ENCODE measurements around the gene MBD3L2. TPM values are rescaled to one million over a fixed set of nuclear protein-coding genes. Genes with fewer than 3 reads are reported as not detected.
"Not testable (repeated sequence)": the region's sequence is repeated elsewhere in the genome, so short reads cannot be mapped to it uniquely, and the experiment has no call there.

MBD3L2 gene
- total RNA-seq, 1 donor from 2014 or later: not detected

DNA sequence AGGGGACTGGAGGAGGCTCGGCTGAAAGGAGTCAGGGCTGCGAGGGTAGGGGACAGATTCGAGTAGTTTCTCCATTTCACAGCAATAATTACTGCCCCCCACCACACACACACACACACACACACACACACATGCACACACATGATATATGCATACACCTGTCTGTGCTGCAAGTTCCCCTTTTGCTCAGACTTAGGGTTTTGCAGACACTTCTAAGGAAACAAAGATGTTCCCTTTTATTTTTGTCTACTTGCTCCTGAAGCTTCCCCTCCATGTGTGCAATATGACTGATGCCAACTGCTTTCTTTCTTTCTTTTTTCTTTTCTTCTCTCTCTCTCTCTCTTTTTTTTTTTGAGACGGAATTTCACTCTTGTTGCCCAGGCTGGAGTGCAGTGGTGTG lies 41.3 kb upstream of the MBD3L2 start:
- no peak for DNase-seq (ENCODE audit: low read depth)
- H3K27me3 ChIP-seq (ENCODE audit: control insufficient read depth, insufficient read depth, low read length): no peaks in the 10 kb centered on the region
- H3K4me3 ChIP-seq (ENCODE audit: low read depth, low read length): no peak overlapping the region
- no peaks in the 10 kb centered on the region for H3K36me3 ChIP-seq (ENCODE audit: control insufficient read depth, insufficient read depth, low read length)
- TF ChIP-seq, protein P1, sequence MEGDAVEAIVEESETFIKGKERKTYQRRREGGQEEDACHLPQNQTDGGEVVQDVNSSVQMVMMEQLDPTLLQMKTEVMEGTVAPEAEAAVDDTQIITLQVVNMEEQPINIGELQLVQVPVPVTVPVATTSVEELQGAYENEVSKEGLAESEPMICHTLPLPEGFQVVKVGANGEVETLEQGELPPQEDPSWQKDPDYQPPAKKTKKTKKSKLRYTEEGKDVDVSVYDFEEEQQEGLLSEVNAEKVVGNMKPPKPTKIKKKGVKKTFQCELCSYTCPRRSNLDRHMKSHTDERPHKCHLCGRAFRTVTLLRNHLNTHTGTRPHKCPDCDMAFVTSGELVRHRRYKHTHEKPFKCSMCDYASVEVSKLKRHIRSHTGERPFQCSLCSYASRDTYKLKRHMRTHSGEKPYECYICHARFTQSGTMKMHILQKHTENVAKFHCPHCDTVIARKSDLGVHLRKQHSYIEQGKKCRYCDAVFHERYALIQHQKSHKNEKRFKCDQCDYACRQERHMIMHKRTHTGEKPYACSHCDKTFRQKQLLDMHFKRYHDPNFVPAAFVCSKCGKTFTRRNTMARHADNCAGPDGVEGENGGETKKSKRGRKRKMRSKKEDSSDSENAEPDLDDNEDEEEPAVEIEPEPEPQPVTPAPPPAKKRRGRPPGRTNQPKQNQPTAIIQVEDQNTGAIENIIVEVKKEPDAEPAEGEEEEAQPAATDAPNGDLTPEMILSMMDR (IDR thresholded peaks at IDR 0.05; ENCODE audit: insufficient read depth, low read length, poor library complexity, severe bottlenecking): no peak

DNA sequence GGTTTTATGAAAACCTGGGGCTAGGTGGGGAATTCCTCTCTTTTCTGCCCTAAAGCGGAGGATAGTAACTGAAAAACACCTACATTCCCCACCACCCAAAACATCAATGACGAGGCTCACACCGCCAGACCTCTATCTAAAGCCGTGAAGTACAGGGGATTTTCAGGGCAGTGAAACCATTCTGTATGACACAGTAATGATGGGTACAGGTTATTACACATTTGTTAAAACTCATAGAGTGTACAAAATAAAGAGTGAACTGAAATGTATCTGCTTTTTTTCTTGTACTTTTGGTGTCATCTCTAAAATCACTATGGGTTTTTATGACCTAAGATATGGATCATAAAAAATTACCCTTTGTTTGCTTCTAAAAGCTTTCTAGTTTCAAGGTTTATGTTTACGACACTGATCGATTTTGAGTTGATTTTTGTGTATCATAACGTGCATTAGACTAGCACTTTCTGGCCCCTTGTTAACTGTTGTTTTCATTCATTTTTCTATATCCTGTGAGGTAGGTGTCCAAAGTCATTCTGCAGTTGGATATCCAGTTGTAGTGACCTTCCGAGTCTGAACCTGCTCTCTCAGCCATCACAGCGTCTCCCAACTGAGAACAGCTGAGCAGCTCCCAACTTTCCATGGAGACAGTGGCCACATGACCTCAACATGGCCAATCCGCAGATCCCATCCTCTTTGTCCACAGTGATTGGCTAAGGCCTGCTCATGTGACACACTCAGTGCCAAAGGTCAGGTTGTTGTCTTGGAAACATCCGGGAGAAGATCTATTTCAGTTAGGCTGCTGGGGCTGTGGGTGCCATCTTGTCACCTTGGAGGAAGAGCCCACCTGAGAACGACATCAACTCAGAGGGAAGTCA lies 38.2 kb upstream of the MBD3L2 start:
- Histone ChIP-seq H3K4me3 (ENCODE audit: low read depth, low read length) (no peak overlapping the region), H3K27me3 (ENCODE audit: control insufficient read depth, insufficient read depth, low read length) (no peaks in the 10 kb centered on the region), H3K36me3 (ENCODE audit: control insufficient read depth, insufficient read depth, low read length) (no peaks in the 10 kb centered on the region)
- DNase-seq (ENCODE audit: low read depth): no peak
- TF ChIP-seq, protein P1 (IDR thresholded peaks at IDR 0.05; ENCODE audit: insufficient read depth, low read length, poor library complexity, severe bottlenecking): no peak

DNA sequence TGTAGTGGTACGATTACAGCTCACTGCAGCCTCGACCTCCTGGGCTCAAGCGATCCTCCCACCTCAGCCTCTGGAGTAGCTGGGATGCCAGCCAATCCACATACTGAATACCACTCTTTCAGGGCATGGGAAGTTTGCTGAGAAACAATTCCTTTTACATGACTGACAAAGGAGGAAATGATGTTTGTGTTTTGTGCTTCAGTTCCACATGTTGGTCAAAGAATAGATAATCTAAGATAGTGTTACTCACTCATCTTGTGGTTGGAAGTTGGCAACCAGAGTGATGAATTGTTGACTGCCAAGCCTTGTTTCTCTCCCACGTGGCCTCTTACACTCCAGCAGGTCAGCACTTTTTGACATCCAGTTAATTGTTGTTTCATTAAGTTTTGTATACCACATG lies 35.4 kb upstream of the MBD3L2 start:
- TF ChIP-seq, protein P1 (IDR thresholded peaks at IDR 0.05; ENCODE audit: insufficient read depth, low read length, poor library complexity, severe bottlenecking): no peak
- no peak for DNase-seq (ENCODE audit: low read depth)
- Histone ChIP-seq H3K36me3 (ENCODE audit: control insufficient read depth, insufficient read depth, low read length) (no peaks in the 10 kb centered on the region), H3K27me3 (ENCODE audit: control insufficient read depth, insufficient read depth, low read length) (no peaks in the 10 kb centered on the region), H3K4me3 (ENCODE audit: low read depth, low read length) (no peak overlapping the region)

DNA sequence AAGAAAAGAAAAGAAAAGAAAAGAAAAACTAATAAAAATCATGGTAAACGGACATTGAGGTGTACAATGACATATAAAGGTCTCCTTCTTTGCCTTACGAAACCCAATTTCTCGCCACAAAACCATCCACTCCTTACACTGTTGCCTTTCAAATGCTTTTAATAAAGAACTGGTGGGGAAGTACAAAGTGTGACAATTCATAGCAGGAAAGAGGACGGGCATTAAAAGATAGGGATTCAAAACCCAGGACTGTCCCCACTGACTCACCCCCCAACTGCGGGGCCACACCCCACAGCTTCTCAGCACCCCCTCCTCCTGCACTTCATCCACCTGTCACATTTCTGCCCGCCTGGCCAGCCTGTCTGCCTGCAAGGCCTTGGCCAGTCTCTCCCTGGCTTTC lies 30.3 kb upstream of the MBD3L2 start:
- TF ChIP-seq, protein P1 (IDR thresholded peaks at IDR 0.05; ENCODE audit: insufficient read depth, low read length, poor library complexity, severe bottlenecking): no peak
- no peak overlapping the region for H3K4me3 ChIP-seq (ENCODE audit: low read depth, low read length)
- no peak for DNase-seq (ENCODE audit: low read depth)

DNA sequence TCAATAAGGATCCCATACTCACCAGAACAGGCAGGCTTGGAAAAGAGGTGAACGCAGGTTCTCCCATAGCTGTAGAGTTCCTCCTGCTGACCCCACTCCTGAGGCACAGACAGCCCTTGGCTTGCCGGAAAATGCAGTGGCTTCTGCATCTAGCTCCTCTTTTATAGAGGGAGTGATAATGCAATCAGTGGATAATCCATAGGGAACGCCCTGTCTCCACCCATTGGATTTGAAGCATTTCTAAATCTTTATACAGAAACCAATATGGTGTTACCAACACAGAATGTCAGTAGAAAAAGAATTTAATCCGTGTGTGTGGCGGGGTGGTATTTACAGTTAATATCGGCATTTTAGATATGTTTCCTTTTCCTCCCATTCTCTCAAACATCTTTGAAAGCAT lies 27.8 kb upstream of the MBD3L2 start, which contains the start of gene MBD3L2B:
Gene MBD3L2B (minus strand): TSS at position 101 of the 400 bp plus-strand sequence. CDS start 34 bp downstream, at position 67.
- DNase-seq (ENCODE audit: low read depth); H3K36me3 ChIP-seq (ENCODE audit: control insufficient read depth, insufficient read depth, low read length); H3K27me3 ChIP-seq (ENCODE audit: control insufficient read depth, insufficient read depth, low read length); H3K4me3 ChIP-seq (ENCODE audit: low read depth, low read length): not testable (repeated sequence)

More for the DNA sequence above, 30.3 kb upstream of the MBD3L2 start:
- Histone ChIP-seq H3K36me3 (ENCODE audit: control insufficient read depth, insufficient read depth, low read length) (no peaks in the 10 kb centered on the region), H3K27me3 (ENCODE audit: control insufficient read depth, insufficient read depth, low read length) (no peaks in the 10 kb centered on the region)

DNA sequence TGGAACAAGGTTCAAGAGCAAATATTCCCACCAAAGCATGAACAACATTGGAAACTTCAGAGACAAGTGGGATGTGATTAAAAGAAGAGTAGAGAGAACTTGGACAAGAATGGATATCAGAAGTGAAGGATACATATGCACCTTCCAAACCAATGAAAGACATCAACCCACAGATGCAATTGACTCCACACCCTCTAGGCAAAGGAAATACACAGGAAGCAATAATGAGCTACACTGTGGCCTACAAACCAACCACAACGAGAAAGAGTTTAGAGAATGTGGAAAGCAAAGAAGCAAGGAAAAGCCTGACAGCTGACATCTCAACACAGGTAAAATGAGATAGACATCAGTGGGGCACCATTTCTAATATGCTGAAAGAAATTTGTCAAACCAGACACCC lies 20.3 kb upstream of the MBD3L2 start:
- H3K36me3 ChIP-seq (ENCODE audit: control insufficient read depth, insufficient read depth, low read length); H3K4me3 ChIP-seq (ENCODE audit: low read depth, low read length): not testable (repeated sequence)

DNA sequence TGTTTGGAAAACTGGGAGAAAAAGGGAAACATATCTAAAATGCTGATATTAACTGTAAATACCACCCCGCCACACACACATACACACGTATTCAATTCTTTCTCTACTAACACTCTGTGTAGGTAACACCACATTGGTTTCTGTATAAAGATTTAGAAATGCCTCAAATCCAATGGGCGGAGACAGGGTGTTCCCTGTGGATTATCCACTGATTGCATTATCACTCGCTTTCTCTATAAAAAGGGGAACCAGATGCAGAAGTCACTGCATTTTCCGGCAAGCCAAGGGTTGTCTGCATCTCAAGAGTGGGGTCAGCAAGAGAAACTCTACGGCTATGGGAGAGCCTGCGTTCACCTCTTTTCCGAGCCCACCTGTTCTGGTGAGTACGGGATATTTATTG lies 18.8 kb upstream of the MBD3L2 start, which contains the start of gene MBD3L5:
Gene MBD3L5 (plus strand): TSS at position 301 of the 400 bp plus-strand sequence. CDS start 34 bp downstream, at position 335.
- not testable (repeated sequence) for H3K4me3 ChIP-seq (ENCODE audit: low read depth, low read length); DNase-seq (ENCODE audit: low read depth)

More for the DNA sequence above, 20.3 kb upstream of the MBD3L2 start:
- not testable (repeated sequence) for DNase-seq (ENCODE audit: low read depth); H3K27me3 ChIP-seq (ENCODE audit: control insufficient read depth, insufficient read depth, low read length)

DNA sequence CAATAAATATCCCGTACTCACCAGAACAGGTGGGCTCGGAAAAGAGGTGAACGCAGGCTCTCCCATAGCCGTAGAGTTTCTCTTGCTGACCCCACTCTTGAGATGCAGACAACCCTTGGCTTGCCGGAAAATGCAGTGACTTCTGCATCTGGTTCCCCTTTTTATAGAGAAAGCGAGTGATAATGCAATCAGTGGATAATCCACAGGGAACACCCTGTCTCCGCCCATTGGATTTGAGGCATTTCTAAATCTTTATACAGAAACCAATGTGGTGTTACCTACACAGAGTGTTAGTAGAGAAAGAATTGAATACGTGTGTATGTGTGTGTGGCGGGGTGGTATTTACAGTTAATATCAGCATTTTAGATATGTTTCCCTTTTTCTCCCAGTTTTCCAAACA lies 9.0 kb upstream of the MBD3L2 start, which contains the start of gene MBD3L4:
Gene MBD3L4 (minus strand): TSS at position 101 of the 400 bp plus-strand sequence. CDS start 35 bp downstream, at position 66.
- DNase-seq (ENCODE audit: low read depth); H3K36me3 ChIP-seq (ENCODE audit: control insufficient read depth, insufficient read depth, low read length); H3K27me3 ChIP-seq (ENCODE audit: control insufficient read depth, insufficient read depth, low read length); H3K4me3 ChIP-seq (ENCODE audit: low read depth, low read length): not testable (repeated sequence)

More for the DNA sequence above, 18.8 kb upstream of the MBD3L2 start, which contains the start of gene MBD3L5:
- not testable (repeated sequence) for H3K36me3 ChIP-seq (ENCODE audit: control insufficient read depth, insufficient read depth, low read length); H3K27me3 ChIP-seq (ENCODE audit: control insufficient read depth, insufficient read depth, low read length)

DNA sequence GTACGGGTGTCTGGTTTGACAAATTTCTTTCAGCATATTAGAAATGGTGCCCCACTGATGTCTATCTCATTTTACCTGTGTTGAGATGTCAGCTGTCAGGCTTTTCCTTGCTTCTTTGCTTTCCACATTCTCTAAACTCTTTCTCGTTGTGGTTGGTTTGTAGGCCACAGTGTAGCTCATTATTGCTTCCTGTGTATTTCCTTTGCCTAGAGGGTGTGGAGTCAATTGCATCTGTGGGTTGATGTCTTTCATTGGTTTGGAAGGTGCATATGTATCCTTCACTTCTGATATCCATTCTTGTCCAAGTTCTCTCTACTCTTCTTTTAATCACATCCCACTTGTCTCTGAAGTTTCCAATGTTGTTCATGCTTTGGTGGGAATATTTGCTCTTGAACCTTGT lies 7.6 kb upstream of the MBD3L2 start:
- H3K4me3 ChIP-seq (ENCODE audit: low read depth, low read length); DNase-seq (ENCODE audit: low read depth); H3K27me3 ChIP-seq (ENCODE audit: control insufficient read depth, insufficient read depth, low read length); H3K36me3 ChIP-seq (ENCODE audit: control insufficient read depth, insufficient read depth, low read length): not testable (repeated sequence)

DNA sequence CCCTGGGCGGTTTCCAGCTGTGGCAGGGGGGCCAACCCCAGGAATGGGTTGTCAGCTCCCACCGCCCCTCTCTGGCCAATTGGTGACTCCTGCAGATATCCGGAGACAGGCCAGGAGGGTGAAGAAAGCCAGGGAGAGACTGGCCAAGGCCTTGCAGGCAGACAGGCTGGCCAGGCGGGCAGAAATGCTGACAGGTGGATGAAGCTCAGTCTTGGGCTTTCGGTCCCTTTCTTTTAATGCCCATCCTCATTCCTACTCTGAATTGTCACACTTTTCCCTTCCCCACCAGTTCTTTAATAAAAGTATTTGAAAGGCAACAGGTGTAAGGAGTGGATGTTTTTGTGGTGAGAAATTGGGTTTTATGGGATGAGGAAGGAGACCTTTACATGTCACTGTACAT lies 2.3 kb downstream of the MBD3L2 start:
- not testable (repeated sequence) for H3K36me3 ChIP-seq (ENCODE audit: control insufficient read depth, insufficient read depth, low read length); H3K27me3 ChIP-seq (ENCODE audit: control insufficient read depth, insufficient read depth, low read length); DNase-seq (ENCODE audit: low read depth); H3K4me3 ChIP-seq (ENCODE audit: low read depth, low read length)
